ENCODE measurements around the gene TRAF3.
"Not testable (repeated sequence)": the region's sequence is repeated elsewhere in the genome, so short reads cannot be mapped to it uniquely, and the experiment has no call there.

TRAF3 gene

DNA sequence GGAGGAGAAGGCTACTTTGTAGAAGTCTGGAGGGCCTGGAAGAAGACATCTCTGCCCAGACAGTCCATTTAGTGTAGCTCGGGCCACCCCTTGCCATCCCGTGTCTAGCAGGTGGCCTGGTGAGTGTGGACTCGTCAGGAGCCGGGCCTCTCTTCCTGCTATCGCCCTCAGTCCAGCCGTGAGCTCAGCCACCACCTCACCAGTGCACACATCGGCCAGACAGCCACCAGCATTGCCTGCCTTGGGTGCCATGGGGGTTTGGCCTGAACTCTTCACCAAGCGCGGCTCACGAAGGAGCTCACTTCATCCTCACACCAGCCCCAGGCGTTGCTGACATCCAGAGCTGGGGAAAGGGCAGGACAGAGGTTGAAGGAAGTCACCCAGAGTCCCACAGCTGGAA is 19.6 kb upstream of the TRAF3 start:
- Histone ChIP-seq H3K4me1 (ENCODE audit: control insufficient read depth, insufficient read depth, low read length) (peaks cover 11% of the 10 kb centered on the region), H3K9ac (ENCODE audit: low read length) (no peak overlapping the region), H3K9me3 (ENCODE audit: control insufficient read depth, low read length) (no peaks in the 10 kb centered on the region), H3K36me3 (ENCODE audit: control insufficient read depth, insufficient read depth, low read length) (no peaks in the 10 kb centered on the region), H3K4me3 (ENCODE audit: low read length) (no peak overlapping the region), H3K27me3 (ENCODE audit: control insufficient read depth, insufficient read depth, low read length) (peaks cover 17% of the 10 kb centered on the region)

DNA sequence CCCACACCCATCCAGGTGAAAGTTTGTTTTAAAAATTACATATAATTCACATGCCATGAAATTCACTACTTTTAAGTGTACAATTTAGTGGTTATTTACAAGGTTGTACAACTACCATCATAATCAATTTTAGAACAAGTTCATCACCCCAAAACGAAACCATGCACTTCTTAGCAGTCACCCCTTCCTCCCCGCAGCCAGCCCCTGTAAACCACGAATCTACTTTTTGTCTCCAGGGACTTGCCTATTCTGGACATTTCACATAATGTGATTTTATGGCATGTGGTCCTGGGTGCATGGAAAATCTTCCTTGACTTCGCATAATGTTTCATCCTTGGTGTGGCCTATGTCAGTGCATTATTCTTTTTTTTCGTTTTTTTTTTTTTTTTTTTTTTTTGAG is 19.2 kb upstream of the TRAF3 start:
- no peaks in the 10 kb centered on the region for H3K9me3 ChIP-seq (ENCODE audit: control insufficient read depth, low read length)
- H3K4me1 ChIP-seq (ENCODE audit: control insufficient read depth, insufficient read depth, low read length), result peaks cover 11% of the 10 kb centered on the region
- no peaks in the 10 kb centered on the region for H3K36me3 ChIP-seq (ENCODE audit: control insufficient read depth, insufficient read depth, low read length)
- H3K27me3 ChIP-seq (ENCODE audit: control insufficient read depth, insufficient read depth, low read length), result peaks cover 17% of the 10 kb centered on the region
- no peak overlapping the region for H3K4me3 ChIP-seq (ENCODE audit: low read length)
- no peak overlapping the region for H3K9ac ChIP-seq (ENCODE audit: low read length)

DNA sequence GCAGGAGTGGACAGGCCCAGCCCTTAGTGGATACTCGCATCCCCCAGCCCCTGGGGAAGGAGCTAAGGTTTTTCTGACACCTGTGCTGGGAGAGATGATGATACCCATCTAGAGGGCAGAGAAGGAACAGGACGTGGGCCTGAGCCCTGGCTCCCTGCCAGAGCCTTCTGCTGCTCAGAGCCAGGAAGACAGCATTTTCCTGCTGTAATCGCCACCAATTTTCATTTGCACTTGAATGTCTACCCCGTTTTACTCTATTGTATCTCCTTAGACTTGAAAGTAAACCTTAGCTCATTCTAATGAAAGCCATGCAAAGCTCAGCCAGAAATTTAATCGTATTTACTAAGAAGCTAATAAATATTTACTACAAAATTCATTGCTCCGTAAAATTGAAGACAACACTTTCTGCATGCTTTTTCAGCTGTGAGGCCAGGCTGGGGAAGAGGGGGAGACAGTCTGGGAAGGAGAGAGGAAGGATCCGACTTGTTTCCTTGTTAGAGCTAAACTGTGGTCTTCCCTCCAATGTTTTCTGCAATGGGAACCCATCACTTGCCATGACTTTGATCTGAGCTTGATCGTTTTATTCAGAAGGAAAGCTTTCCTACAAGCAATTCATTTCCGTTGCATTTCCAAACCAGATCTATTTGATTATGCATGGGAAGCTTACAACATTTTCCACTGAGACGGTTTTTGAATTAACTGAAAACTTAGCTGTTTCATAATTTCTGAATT is 17.6 kb upstream of the TRAF3 start:
- Histone ChIP-seq H3K36me3 (ENCODE audit: control insufficient read depth, insufficient read depth, low read length) (no peaks in the 10 kb centered on the region), H3K4me3 (ENCODE audit: low read length) (no peak overlapping the region), H3K4me1 (ENCODE audit: control insufficient read depth, insufficient read depth, low read length) (peaks cover 11% of the 10 kb centered on the region), H3K9ac (ENCODE audit: low read length) (no peak overlapping the region), H3K27me3 (ENCODE audit: control insufficient read depth, insufficient read depth, low read length) (peaks cover 17% of the 10 kb centered on the region), H3K9me3 (ENCODE audit: control insufficient read depth, low read length) (no peaks in the 10 kb centered on the region)

DNA sequence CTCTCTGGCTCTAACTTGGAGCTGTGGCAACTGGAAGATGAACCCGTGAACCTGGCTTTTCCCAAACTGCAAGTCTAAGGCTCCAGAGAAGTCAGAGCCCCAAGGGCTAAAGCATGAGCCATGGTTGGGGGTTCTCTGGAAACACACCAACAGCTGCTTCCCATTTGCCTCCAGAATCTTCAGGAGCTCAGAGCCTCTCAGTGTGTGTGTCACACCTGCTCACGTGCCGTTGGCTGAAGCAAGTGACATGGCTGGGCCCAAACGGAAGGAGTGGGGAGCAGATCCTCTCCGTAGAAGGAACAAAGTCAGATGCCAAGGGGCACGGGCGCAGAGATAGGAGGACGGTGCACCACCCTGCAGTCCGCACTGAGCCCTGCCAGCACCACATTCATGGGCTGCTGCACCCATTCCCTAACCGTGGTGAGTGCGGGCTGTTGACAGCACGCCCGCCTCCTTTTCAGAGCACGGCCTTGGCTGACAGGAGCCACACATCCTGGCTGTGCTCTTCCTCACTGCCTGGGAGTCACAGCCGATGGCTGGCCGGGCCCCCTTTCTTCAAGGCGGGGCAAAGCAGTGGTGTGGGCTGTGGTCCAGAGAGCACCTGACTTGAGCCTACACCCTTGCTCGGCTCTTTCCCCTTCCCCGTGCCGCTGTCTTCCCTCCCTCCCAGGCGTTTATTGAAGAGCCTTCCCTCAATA is 16.6 kb upstream of the TRAF3 start:
- no peaks in the 10 kb centered on the region for H3K9me3 ChIP-seq (ENCODE audit: control insufficient read depth, low read length)
- H3K27me3 ChIP-seq (ENCODE audit: control insufficient read depth, insufficient read depth, low read length), result peaks cover 17% of the 10 kb centered on the region
- peaks cover 11% of the 10 kb centered on the region for H3K4me1 ChIP-seq (ENCODE audit: control insufficient read depth, insufficient read depth, low read length)
- H3K4me3 ChIP-seq (ENCODE audit: low read length), result no peak overlapping the region
- H3K36me3 ChIP-seq (ENCODE audit: control insufficient read depth, insufficient read depth, low read length), result no peaks in the 10 kb centered on the region
- no peak overlapping the region for H3K9ac ChIP-seq (ENCODE audit: low read length)

DNA sequence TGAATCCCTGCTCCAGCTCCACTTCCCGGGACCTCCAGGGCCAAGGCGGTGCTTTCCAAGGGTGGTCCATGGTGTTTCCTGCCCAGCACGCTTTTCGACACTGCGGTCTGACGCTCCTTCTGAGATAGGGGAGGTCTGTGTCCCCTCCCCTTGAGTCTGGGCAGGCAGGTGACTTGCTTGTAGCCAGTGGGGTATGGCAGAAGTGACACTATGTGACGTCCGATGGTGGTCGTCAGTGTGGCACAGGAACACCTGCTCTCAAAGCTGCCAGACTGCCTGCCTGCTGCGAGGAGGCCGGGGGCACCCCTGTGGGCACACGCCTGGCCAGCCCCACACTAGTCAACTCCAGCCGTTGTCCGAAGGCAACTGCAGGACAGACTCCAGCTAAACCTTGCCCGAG is 16.0 kb upstream of the TRAF3 start:
- H3K9me3 ChIP-seq (ENCODE audit: control insufficient read depth, low read length), result no peaks in the 10 kb centered on the region
- no peaks in the 10 kb centered on the region for H3K36me3 ChIP-seq (ENCODE audit: control insufficient read depth, insufficient read depth, low read length)
- H3K4me3 ChIP-seq (ENCODE audit: low read length), result no peak overlapping the region
- H3K4me1 ChIP-seq (ENCODE audit: control insufficient read depth, insufficient read depth, low read length), result peaks cover 11% of the 10 kb centered on the region
- peaks cover 17% of the 10 kb centered on the region for H3K27me3 ChIP-seq (ENCODE audit: control insufficient read depth, insufficient read depth, low read length)
- H3K9ac ChIP-seq (ENCODE audit: low read length), result no peak overlapping the region

DNA sequence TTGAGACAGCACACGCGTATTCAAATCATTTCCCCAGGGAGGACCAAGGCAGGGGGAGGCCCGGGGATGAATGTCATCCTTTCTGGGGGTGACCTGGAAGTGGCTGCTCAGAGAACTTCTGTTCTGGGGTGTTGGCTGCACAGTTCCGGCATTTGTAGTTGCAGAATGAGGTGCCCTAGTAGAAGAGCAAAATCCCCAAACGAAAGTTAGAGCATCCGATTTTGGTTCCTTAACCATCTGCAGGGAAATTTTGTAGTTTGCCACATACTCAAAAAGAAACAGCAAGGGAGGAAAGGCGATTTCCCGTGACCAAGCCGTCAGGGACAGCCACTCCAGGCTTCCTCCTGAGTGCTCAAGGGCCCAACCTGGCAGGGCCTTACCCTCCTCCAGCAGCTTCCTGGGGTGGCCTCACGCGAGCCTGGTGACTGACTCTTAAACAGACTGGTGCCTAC is 13.0 kb upstream of the TRAF3 start:
- H3K9ac ChIP-seq (ENCODE audit: low read length), result no peak overlapping the region
- peaks cover 17% of the 10 kb centered on the region for H3K27me3 ChIP-seq (ENCODE audit: control insufficient read depth, insufficient read depth, low read length)
- no peak overlapping the region for H3K4me3 ChIP-seq (ENCODE audit: low read length)
- H3K4me1 ChIP-seq (ENCODE audit: control insufficient read depth, insufficient read depth, low read length), result peaks cover 11% of the 10 kb centered on the region
- no peaks in the 10 kb centered on the region for H3K9me3 ChIP-seq (ENCODE audit: control insufficient read depth, low read length)
- no peaks in the 10 kb centered on the region for H3K36me3 ChIP-seq (ENCODE audit: control insufficient read depth, insufficient read depth, low read length)

DNA sequence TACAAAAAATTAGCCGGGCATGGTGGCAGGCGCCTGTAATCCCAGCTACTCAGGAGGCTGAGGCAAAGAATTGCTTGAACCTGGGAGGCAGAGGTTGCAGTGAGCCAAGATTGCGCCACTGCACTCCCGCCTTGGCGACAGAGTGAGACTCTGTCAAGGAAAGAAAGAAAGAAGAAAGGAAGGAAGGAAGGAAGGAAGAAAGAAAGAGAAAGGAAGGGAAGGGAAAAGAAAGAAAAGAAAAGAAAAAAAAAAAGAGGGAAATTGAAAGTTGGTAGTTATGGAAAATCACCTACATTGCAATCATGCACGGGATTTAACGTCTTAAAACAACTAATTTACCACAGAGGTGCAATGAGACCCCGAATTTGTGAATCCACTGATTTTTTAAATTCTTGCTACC is 11.5 kb upstream of the TRAF3 start:
- not testable (repeated sequence) for H3K36me3 ChIP-seq (ENCODE audit: control insufficient read depth, insufficient read depth, low read length); H3K4me3 ChIP-seq (ENCODE audit: low read length); H3K9ac ChIP-seq (ENCODE audit: low read length); H3K4me1 ChIP-seq (ENCODE audit: control insufficient read depth, insufficient read depth, low read length); H3K9me3 ChIP-seq (ENCODE audit: control insufficient read depth, low read length)
- H3K27me3 ChIP-seq (ENCODE audit: control insufficient read depth, insufficient read depth, low read length), result peaks cover 11% of the 10 kb centered on the region

DNA sequence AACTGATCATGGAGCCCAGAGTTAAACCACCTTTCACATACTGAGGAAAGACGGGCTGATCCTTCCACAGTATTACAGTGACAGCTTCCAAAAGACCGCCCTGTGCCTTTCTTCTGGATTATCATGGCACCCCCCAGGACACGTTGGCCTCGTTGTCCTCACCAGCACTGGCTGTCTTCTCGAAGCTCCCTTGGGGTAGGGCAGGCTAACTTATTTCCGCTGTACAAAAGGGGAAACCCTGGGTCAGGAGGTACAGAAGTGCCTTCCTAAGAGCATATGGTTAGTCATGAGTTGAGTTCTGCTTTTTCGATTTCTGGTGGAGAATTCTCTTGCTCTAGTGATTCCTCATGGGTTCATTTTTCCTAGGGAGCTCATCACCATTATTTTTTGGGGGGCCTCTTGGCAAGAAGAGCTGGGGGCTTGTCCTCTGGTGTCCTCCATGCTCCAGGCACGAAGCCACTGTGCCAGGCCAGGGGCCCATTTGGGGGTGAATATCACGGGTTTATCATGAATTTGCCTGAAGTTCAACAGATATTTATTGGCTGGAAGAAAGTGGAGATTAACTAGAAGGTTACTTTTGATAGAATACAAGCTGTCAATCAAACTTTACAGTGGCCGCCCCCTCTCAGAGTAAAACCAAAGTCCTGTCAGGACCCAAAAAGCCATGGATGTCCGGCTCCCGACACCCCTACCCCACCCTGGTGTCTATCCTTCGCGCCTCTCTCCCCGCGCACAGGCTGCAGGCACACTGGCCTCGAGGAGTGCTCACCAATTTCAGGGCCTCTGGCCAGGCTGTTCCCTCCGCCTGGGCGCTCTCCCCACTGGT is 8.8 kb upstream of the TRAF3 start:
- H3K9ac ChIP-seq (ENCODE audit: low read length), result no peak overlapping the region
- H3K36me3 ChIP-seq (ENCODE audit: control insufficient read depth, insufficient read depth, low read length), result no peaks in the 10 kb centered on the region
- H3K9me3 ChIP-seq (ENCODE audit: control insufficient read depth, low read length), result no peaks in the 10 kb centered on the region
- no peaks in the 10 kb centered on the region for H3K27me3 ChIP-seq (ENCODE audit: control insufficient read depth, insufficient read depth, low read length)
- H3K4me3 ChIP-seq (ENCODE audit: low read length), result no peak overlapping the region
- no peaks in the 10 kb centered on the region for H3K4me1 ChIP-seq (ENCODE audit: control insufficient read depth, insufficient read depth, low read length)

DNA sequence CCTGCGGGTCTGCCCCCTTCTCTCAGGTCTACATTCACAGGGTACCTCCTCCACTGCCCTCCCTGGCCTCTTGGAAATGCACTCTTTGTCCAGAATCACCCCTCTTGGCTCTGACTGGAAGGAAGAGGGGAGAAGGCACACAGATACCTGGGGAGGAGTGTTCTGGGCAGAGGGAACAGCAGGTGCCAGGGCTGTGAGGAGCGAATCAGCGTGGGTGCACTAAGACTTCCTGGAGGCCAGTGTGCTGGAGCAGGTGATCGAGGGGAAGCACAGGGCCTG is 8.3 kb upstream of the TRAF3 start:
- H3K4me3 ChIP-seq (ENCODE audit: low read length), result no peak overlapping the region
- H3K27me3 ChIP-seq (ENCODE audit: control insufficient read depth, insufficient read depth, low read length), result no peaks in the 10 kb centered on the region
- H3K9ac ChIP-seq (ENCODE audit: low read length), result no peak overlapping the region
- no peaks in the 10 kb centered on the region for H3K9me3 ChIP-seq (ENCODE audit: control insufficient read depth, low read length)
- no peaks in the 10 kb centered on the region for H3K36me3 ChIP-seq (ENCODE audit: control insufficient read depth, insufficient read depth, low read length)
- no peaks in the 10 kb centered on the region for H3K4me1 ChIP-seq (ENCODE audit: control insufficient read depth, insufficient read depth, low read length)

DNA sequence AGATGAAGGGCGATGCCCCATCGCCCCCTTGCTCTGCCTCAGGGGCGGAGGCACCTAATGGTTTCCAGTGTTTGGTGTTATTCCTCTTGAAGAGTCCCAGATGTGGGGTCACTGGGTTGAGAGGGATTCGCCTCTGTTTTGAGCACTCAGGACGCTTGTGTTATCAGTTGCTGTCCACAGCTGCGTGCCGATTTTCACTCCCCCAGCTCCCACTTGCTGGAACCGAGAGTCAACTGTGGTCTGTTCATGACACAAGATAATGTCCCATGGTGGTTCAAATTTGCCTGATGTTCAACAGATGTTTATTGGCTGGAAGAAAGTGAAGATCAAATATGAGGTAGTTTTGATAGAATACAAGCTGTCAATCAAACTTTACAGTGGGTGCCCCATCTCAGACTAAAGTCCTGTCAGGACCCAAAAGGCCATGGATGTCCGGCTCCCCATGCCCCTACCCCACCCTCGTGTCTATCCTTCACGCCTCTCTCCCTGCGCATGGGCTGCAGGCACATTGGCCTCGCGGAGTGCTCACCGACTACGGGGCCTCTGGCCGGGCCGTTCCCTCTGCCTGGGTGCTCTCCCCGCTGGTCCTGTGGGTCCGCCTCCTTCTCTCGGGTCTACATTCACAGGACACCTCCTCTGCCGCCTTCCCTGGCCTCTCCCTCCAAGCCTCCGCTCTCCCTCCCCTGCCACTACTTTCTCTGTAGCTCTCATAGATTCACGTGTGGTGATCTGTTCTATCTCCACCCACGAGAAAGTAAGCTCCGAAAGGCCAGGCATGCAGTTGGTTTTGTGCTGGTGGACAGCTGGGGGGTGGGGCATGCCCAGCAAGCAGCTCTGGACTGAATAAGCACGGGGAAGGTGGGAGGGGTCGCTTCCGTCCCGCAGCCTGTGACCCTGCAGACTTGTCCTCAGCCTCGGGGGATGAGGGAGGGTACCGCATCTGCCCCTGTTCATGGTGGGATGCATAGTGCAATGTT is 6.8 kb upstream of the TRAF3 start:
- Histone ChIP-seq H3K36me3 (ENCODE audit: control insufficient read depth, insufficient read depth, low read length) (no peaks in the 10 kb centered on the region), H3K4me3 (ENCODE audit: low read length) (no peak overlapping the region), H3K9me3 (ENCODE audit: control insufficient read depth, low read length) (no peaks in the 10 kb centered on the region), H3K9ac (ENCODE audit: low read length) (no peak overlapping the region), H3K4me1 (ENCODE audit: control insufficient read depth, insufficient read depth, low read length) (no peaks in the 10 kb centered on the region), H3K27me3 (ENCODE audit: control insufficient read depth, insufficient read depth, low read length) (no peaks in the 10 kb centered on the region)

DNA sequence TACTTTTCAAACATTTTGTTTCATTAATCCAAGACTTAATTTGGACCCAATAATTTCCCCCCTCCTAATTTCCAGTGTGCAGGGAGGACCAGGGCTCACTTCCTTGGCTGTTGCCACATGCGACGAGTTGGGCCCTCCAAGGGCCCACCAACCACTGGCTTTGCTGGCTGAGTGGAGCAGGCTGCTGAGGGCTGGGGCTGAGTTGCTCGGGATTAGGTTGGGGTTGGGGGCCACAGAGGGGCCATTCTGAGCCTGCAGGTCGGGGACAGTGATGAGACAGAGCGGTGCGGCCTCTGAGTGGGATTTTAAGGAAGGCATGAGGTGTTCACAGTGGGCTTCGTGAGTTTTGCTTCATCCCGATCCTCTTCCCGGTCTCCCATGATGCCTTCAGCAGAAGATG is 6.1 kb upstream of the TRAF3 start:
- H3K9me3 ChIP-seq (ENCODE audit: control insufficient read depth, low read length), result no peaks in the 10 kb centered on the region
- H3K27me3 ChIP-seq (ENCODE audit: control insufficient read depth, insufficient read depth, low read length), result no peaks in the 10 kb centered on the region
- H3K4me3 ChIP-seq (ENCODE audit: low read length), result no peak overlapping the region
- no peaks in the 10 kb centered on the region for H3K4me1 ChIP-seq (ENCODE audit: control insufficient read depth, insufficient read depth, low read length)
- H3K9ac ChIP-seq (ENCODE audit: low read length), result no peak overlapping the region
- no peaks in the 10 kb centered on the region for H3K36me3 ChIP-seq (ENCODE audit: control insufficient read depth, insufficient read depth, low read length)
